ENCODE results near the gene PLEKHA7. TPM values are rescaled to one million over a fixed set of nuclear protein-coding genes. Genes with fewer than 3 reads are reported as not detected.
"Not testable (repeated sequence)": the region's sequence is repeated elsewhere in the genome, so short reads cannot be mapped to it uniquely, and the experiment has no call there.

Gene PLEKHA7
- total RNA-seq, 1 donor from 2014 or later = 4.8 TPM

GRCh38 chr11:17008099-17008498, 6.1 kb downstream of the PLEKHA7 start:
- no peak for DNase-seq (ENCODE audit: low read depth in 2 of 2)

- DNase-seq (ENCODE audit: low read depth in 2 of 2) = peak in 1 of 2 donors; percentile 28
Measured at GRCh38 chr11:17005646-17006045, 8.6 kb downstream of the PLEKHA7 start.

DNA sequence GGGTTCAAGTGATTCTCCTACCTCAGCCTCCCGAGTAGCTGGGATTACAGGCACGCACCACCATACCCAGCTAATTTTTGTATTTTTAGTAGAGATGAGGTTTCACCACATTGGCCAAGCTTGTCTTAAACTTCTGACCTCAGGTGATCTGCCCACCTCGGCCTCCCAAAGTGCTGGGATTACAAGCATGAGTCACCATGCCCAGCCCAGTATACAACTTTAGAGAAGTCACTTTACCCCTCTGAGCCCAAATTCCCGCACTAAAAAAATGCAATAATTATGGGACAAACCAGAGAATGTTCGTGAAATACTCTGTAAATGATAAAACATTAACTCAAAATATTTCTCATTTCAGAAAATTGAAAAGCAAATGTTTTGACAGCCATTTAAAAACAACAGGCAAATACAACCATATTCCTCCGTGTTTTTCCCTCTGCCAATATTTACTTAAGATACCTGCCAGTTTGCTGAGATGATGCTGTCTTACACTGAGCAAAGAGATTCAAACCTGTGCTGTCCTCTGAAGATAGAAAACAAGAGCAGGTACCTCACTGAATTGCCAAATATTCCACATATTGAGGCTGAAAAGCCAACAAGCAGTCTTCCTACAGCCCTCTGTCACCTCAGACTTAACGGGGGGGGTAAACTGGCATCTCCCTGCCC, 9.6 kb downstream of the PLEKHA7 start:
- DNase-seq (ENCODE audit: low read depth in 2 of 2) = no peak

DNA sequence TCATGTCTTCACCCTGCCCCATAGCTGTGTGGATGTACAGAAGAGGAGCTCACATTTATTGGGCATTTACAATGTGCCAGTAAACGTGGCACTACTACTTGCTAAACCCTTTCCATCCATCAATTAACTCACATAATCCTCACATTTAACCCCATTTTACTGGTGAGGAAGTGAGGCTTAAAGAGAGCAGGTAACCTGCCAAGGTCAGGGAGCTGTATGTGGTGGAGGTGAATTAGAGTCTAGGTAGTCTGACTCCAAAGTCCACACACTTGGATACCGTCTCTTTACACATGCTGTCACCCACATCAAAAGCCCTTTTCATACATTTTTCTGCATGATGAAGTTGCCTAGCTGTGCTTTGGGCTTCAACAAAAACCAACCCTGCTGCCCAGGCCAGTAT, 10.8 kb downstream of the PLEKHA7 start:
- DNase-seq (ENCODE audit: low read depth in 2 of 2) = no peak

DNA sequence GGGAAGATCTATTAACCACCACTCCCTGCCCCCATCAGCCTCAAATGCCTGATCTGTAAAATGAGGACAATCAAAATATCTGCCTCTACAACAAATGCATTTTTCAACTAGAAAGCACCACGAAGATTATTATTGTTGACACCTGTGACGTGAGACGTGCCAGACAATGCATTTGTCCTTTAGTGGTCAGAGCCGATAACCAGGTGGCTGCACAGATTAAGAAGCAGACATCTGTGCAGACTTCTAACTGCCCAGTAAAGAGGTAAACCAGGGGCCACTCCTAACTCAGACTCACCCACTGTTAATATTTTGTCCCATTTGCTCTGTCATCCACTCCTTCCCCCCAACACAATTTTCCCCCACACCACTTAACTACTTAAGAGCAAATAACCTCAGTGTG, 11.7 kb downstream of the PLEKHA7 start:
- no peak for DNase-seq (ENCODE audit: low read depth in 2 of 2)

DNA sequence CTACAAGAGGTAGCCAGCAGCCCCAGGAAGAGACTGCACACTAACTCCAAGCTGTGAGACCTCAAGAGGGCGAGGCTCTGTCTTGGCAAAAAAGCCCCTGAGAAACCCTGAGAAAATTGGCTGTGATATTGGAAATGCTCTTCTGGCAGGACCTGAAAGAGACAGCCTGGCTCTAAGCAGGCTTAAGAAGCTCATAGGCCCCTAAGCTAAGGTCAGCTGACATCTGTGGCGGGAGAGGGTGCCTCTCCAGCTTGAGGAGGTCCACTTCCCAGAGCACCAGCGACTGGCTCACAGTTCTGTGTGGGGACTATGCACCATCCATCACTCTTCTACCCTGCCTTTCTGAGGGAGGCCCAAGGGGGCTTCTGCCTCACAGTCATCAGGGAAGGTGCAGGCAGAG, 12.4 kb downstream of the PLEKHA7 start:
- no peak for DNase-seq (ENCODE audit: low read depth in 2 of 2)

DNA sequence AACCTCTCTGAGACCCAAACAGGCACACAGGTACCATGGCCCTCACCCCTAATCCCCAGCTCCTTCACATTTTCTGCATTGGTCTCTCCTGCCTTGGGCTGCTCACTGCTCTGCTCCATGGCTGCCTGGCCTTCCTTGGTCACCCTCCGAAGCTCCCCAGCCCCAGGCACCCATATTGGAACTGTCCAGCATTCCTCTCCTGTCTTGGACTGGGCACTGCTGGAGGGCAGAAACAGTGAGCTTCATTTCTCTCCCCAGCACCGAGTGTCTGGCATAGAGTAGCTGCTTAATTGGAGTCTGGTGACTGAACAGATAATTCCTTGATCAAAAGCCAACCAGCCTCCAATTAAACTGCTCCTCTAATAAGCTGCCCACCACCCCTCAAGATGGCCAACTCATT, 13.2 kb downstream of the PLEKHA7 start:
- DNase-seq (ENCODE audit: low read depth in 2 of 2) = no peak

DNA sequence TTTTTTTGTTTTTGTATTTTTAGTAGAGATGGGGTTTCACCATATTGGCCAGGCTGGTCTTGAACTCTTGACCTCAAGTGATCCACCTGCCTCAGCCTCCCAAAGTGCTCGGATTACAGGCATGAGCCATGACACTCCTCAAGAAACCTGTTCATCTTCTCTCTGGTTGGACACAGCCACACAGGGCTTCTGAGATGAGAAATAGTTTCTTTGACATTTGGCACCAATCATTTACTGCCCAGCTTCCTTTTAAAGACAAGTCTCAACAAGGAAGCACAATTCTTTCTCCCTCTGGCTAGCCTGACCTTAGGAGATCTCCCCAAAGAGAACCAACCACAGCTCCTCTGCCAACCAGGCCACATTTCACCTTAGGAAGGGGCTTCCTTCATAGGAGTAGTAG, 14.0 kb downstream of the PLEKHA7 start:
- not testable (repeated sequence) for DNase-seq (ENCODE audit: low read depth in 2 of 2)

- DNase-seq (ENCODE audit: low read depth in 2 of 2) = no peak
Measured at GRCh38 chr11:16999116-16999515, 15.1 kb downstream of the PLEKHA7 start.

GRCh38 chr11:16997624-16998023, 16.6 kb downstream of the PLEKHA7 start:
- no peak for DNase-seq (ENCODE audit: low read depth in 2 of 2)

DNA sequence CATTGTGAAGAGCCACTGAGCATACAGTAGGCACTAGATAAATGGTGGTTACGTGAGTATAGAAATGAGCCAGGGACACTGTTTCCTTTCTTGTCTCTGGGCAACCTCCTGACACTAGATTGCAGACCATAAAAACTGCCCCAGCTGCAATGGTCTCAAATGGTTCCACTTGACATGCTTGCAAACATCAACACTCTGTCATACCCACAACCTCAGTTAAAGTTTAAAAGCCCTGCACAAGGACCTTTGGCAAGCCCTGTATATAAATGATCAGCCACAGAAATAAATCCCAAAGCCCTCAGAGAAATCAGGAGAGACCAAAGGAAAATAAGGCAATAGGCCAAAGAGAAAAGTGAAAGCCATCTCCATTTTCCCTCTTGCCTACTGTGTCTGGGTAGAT, 20.7 kb downstream of the PLEKHA7 start:
- no peak for DNase-seq (ENCODE audit: low read depth in 2 of 2)

GRCh38 chr11:16992846-16993245, 21.4 kb downstream of the PLEKHA7 start:
- DNase-seq (ENCODE audit: low read depth in 2 of 2) = no peak

DNA sequence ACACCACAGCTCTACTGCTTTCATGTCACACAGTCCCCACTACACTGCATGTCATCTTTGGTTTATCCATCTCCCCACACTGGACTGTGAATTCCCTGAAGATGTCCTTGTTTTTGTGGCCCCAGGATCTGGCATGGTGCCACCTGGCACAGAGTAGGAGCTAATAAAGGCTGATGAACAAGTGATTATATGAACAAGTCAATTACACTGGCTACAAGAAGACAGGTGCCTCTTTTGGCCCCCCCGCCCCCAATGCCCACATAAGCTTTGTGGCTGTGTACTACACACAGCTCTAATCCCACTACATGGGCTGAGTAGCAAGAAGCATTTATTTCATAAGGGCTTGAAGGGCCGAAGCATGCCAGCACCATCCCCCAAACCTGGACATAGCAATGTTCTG, 24.7 kb downstream of the PLEKHA7 start:
- no peak for DNase-seq (ENCODE audit: low read depth in 2 of 2)

DNA sequence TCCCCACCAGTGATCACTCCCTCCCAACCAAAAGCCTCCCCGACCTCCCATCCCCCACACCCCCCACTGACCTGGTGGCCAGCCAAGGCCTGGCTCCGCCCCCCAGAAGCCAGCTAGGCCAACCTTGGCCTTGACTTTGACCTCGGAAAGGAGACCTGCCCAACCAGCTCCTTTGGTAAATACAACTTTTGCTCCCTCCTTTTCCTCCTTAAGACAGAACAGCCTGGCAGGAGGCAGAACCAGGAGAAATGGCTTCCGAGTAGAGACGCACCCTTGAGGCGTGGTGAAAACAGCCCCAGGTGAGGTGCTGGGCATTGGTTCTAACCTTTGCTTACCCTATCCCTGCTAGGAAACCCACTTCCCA, 27.0 kb downstream of the PLEKHA7 start:
- DNase-seq (ENCODE audit: low read depth in 2 of 2) = no peak

GRCh38 chr11:16986434-16987204, 27.6 kb downstream of the PLEKHA7 start:
- peak in 1 of 2 donors; percentile 9 for DNase-seq (ENCODE audit: low read depth in 2 of 2)

- no peak for DNase-seq (ENCODE audit: low read depth in 2 of 2)
Measured at GRCh38 chr11:16985297-16985696, 28.9 kb downstream of the PLEKHA7 start.

DNA sequence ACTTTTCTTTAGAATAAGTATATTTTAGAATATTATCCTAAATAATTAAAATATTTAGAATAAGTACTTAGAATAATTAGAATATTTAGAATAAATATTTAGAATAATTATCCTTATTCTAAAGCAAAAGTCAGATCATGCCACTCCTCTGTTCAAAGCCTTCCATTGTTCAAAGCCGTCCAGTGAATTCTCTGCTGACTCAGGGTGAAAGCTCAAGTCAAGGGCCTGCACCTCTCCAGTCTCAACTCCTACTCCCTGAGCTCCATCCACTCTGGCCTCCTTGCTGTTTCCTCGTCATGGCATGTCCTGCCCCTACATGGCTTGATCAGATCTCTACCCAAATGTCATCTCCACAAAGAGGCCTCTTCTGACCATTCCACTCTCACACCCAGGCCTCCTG, 30.0 kb downstream of the PLEKHA7 start:
- no peak for DNase-seq (ENCODE audit: low read depth in 2 of 2)

GRCh38 chr11:16982809-16983208, 31.4 kb downstream of the PLEKHA7 start:
- no peak for DNase-seq (ENCODE audit: low read depth in 2 of 2)

DNA sequence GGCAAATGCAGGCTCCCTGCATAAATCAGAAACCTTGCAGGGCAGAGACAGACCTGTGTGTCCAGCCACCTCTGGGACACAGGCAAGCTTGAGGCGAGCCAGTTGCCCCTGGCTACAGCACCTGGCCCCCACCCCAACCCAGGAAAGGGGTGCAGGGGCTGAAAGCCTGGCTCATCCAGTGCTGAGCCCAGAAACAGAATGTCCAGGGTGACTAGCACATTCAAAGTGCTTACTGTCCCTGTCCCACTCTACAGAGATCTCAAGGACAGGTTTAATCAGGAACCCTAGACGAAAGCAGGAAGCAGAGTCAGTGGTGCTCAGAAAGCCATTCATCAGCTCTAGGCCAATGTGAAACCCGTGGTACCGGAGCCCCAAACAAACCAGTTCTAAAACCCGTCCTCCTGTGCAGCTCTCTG, 31.9 kb downstream of the PLEKHA7 start:
- DNase-seq (ENCODE audit: low read depth in 2 of 2) = no peak

DNA sequence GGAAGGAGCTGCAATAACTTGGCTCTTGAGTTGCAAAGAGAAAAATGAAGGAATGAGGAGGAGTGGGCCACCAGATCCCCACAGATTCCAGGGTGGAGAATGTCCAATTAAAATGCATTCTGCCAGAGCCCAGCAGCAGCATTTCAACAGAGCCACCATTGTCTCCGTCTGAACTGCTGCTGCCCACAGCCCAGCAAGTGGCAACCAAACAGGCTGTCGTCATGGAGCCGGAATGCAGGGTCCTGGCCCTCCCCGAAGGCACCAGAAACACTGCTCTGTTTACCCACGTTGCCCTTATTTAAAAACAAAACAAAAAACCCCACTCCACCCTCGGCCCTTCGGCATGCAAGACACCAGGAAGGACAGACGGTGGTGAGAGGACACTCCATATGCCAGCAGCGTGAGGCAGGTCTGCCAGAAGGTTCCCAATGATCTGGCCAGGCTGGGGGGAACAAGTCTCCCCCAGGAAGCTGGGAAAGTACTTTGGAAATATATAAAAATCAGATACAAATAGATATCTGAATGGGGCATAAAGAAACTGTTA, 32.5 kb downstream of the PLEKHA7 start:
- peak in 1 of 2 donors; percentile 5 for DNase-seq (ENCODE audit: low read depth in 2 of 2)

DNA sequence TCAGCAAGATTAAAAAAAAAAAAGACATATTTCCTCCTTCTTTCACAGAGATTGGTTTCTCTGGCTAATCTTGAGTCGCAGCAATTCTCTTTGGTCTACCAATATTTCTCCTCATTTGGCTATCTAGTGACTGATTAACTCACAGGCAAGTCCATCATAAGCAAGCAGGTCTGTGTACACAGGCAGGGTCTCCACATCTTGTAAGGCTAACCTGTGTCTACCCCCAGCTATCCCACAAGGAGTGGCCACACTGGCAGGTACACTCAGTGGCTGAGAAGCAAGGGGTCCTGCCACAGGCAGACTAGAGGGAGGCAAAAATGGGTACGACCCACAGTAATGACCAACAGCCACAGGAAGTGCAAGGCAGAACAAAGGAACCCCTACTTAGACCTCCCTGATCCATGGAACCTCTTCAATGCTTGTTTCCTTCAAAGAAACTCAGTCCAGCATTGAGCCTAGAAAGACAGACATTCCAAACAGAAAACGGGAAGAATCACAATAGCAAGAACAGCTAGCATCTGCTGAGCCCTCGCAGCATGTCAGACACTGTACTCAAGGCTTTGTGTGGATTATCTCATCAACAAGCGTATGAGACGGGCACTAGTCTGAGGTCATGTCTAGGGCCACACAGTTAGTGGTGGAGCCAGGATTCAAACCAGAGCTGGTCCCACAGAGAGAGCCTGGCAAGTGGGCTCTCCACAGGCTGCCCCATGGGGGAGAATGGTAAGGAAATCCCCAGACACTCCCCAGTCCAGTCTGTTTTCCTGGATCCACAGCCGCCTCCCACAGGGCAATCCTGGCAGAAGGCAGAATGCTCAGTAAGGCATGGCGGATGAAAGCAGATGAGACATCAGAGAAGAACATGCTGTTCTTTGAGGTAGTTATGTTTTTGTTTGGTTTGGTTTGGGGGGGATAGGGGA, 34.3 kb downstream of the PLEKHA7 start:
- DNase-seq (ENCODE audit: low read depth in 2 of 2) = no peak

DNA sequence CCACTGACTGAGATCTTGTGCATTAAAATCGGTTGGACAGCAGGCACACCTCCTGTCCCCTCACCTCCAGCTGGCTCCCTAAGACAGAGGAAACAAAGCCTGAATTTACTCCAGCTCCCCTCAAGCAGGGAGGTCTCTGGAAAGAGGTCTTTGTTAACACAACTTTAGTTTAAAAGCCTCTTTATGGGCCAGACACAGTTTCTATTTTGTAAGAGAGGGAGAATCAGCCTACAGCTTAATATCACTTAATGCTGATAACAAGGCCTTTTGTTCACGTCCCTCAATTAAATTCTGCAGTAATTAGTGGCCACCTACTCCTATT, 36.3 kb downstream of the PLEKHA7 start:
- no peak for DNase-seq (ENCODE audit: low read depth in 2 of 2)

Measured in lung microvascular endothelial cell (primary cell).